Right renal cortex interstitium (tissue), 3 donors: Measurements from ENCODE around the gene PXDC1. TPM values are rescaled to one million over a fixed set of nuclear protein-coding genes. Genes with fewer than 3 reads are reported as not detected.

Experiments
- DNase-seq, 3 donors: peaks; one replicate each; pipeline ENCODE4 v3.0.0-alpha.2; 2013; ENCODE audit warnings: low read depth in 3 of 3, low spot score in 2 of 3
- polyA plus RNA-seq, 3 donors: library from polyadenylated mRNA; unstranded; fragments of 120-200 nt; gene quantifications; one replicate each; pipeline ENCODE4 v1.2.1, GENCODE V29; 2013; ENCODE audit not compliant: insufficient read length in 3 of 3

PXDC1 gene, protein sequence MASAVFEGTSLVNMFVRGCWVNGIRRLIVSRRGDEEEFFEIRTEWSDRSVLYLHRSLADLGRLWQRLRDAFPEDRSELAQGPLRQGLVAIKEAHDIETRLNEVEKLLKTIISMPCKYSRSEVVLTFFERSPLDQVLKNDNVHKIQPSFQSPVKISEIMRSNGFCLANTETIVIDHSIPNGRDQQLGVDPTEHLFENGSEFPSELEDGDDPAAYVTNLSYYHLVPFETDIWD
- 10 to 100 TPM; 17.5 to 20.4 (median 19.3) TPM for polyA plus RNA-seq

DNA sequence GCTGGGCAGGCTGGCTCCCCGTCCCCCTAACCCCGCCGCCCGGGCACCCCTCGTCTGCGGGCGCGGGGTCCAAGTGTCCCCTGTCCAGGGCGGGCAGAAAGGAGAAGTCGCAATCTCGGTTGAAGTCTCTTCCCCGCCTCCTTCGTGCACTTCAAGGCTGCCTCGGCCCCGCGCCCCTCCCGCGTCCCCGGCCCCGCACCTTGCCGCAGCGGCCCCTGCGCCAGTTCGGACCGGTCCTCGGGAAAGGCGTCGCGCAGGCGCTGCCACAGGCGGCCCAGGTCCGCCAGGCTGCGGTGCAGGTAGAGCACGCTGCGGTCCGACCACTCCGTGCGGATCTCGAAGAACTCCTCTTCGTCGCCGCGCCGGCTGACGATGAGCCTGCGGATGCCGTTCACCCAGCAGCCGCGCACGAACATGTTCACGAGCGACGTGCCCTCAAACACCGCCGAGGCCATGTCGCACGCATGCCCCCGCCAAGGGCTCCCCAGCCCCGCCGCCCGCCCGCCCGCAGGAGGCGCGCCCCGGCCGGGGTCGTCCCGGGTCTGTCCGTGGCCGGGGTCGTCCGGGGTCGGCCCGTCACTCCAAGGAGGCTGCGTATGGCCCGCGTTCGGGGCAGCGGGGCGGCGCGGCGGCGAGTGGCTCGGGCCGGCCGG, at the start of gene PXDC1:
Gene PXDC1, minus strand, starts transcription at position 637 of the 653 bp plus-strand sequence. Its CDS starts 182 bp downstream, at position 455.
- DNase-seq, result no peak

DNA sequence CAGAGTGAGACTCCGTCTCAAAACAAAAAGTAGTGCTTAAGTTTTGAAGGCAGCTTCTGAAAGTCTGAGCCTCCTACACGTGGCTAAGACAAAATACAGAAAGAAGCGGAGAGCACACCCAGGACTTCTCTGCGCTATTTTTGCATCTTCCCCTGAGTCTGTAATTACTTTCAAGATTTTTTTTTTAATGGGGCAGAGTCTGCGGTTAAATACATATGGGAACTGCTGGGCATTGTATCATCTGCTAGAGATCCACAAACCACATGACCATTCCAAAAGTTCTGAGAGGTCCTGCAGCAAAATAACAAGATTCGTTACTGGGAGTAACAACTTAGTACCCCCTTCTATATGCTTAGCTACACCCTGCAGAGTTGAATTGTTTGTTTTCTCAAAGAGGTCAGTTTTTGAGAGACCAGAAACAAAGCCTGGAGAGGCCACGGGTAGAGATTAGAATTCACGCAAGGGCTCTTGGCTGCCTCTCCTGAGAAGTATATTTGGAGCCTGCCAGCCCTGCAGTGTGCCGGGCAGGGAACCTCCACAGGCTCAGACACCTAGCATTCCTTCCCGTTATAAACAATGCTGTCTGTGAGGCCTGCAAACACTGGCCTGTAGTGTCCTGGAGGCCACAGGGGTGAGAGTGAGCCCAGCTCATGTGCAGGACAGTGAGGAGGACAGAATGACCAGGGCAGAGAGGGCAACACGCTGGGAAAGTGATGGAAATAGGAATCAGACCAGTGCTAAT, 49.5 kb upstream of the PXDC1 start:
- DNase-seq, result no peak

DNA sequence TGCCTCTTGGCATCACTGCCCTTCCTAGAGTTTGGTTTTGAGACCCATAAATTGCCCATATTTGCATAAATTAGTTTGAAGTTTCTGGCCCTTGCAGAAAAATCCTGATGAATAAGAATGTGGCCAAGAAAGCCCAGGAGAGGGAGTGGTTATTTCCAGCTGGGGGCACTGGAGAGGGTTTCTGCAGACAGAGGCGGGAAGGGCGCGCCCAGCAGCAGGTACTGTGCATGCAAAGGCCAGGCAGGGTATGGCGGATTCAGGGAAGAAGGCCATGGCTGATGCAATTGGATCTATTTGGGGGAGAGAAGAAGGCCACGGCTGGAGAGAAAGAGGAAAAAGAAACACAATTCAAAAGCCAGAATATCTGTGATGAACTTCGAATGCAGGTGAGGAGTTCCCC, 48.2 kb upstream of the PXDC1 start:
- no peak for DNase-seq

DNA sequence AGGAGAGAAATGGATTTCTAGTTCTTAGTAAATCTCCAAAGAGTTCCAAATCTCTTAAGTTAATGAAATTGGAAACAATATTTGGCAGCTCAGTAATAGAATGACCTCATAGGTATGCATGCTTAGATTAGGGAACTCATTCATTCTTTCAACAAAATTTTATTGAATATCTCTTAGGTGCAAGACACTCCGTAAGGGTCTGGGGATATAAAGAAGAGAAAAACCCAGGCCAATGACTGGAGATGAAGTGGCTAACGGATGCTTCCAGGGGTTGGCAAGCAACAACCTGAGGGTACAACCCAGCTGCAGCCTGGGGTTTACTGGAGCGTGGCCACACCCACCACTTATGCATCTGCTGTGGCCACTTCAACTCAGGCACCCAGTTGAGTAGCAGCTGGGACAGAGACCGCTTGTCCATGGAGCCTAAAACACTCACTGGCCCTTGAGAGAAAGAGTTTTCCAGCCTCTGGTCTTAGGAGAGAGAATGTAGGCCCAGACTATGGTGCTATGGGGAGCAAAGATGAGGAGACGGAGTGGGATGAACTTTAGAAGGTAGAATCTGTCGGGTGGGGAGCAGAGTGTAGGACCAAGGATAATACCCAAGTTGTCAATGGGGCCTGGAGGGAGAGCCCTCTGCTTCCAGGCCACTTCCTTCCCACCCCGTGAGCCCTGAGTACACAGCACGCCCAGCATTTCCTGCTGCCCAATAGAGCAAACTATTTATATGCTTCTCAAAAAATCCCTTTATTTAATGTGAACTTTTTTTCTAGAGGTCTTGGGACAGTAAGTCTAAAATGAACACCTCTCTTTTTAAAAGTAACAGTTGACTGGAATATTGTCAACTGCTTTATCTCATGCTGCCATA, 46.8 kb upstream of the PXDC1 start:
- no peak for DNase-seq

DNA sequence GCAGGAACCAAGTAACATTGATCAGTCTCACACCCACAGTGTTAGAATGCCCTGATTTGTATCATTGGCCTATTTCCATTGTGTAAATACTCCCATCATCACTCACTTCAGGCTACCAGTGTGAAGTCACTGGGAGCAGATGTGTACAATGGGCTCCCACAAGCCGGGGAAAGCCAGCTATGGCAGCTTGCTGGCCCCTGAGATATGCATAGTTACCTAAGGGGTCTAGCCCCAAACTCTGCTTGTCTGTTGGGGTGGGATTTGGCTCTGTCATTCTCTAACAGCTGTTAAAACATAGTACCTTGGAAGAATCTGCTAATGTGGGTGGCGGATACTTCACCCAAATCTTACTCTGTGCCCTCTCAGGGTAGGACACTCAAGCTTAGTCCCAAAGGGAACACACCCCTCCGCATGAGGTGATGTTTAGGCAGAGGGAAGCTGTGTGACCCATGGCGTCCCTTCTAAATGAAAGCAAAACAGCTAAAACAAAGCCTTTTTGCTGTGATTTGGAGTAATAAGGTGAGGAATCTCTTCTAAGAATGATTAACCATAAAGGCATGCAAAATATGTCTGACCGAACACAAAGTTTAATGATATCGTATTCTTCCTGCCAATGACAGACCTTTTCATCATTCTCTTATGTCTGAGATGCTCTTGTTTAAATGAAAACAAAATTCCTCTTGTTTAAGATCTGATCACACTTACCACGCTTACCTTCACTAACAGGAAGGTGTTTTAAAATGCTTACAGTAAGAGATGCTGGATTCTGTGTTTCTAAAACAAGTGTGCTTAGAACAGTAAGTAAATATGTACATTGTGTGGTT, 45.9 kb upstream of the PXDC1 start:
- DNase-seq, result no peak

DNA sequence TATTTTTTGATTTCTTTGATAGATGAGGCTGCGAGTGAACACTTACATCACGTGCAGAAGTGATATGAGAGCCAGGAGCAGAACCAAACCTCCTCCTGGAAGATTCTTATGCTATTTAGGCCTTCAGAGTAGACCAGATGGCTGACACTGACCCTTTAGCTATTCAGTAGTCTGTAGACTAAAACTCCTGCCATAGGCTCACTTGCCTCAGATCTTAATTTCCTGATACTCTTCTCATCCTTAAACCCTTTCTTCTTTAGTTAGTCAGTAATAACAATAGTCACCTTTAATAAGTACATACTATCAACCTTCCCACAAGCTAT, 45.2 kb upstream of the PXDC1 start:
- DNase-seq, result no peak

DNA sequence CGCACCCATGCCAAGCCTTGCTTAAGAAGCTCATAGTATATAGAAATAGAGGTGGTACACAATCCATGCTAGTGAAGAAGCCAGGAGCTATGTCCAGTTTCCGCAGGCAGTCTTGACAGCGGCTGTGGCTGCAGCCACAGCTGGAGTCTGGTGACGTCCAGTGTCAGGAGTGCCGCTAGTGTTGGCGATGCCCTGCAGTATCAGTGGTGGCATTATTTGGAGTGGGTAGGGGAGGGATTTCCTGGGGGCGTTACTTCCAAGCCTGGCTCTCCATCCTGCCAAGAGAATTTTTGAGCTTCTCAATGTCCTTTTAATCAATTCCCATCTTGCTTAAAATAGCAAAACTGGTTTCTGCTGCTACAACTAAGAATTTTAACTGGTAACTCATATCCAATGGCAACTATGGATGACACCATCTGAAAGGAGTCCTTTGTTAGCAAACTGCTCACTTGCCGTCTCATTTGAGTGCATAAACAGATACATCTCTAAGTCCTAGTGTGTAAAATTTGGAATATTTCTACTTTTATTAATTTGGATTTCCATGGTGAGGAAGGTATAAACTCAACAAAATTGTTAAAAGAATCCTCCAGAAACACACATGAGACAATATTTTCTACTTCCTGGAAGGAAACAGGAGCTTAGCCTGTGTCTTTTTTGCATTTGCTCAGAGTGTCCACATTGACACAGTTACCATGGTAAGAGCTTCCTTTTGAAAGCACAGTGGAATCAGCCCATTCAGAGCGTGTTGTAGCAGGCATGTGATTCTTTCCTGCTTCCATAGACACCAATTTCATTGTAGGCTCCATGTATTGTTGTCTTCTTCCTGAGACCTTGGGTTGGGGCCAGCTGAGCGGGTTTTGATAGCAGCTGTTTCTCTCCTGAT, 44.6 kb upstream of the PXDC1 start:
- DNase-seq, result no peak

DNA sequence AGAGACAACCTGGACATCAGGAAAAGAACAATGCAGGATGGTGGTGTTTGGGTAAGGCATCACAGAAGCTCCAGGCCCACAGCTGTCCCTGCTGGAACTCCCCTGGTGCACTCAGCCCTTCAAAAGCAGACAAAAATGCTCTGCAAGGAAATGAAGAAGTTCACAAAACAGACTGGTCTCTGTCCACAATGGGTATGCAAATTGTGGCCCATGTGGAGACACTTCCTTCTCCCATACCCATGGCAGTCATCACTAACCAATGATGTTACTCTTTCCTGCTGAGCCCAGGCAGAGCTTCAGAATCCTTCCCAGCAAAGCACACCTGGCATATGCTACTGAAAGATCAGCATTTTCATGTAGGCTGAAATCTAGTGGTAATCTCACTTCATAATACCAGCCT, 42.6 kb upstream of the PXDC1 start:
- DNase-seq, result no peak

DNA sequence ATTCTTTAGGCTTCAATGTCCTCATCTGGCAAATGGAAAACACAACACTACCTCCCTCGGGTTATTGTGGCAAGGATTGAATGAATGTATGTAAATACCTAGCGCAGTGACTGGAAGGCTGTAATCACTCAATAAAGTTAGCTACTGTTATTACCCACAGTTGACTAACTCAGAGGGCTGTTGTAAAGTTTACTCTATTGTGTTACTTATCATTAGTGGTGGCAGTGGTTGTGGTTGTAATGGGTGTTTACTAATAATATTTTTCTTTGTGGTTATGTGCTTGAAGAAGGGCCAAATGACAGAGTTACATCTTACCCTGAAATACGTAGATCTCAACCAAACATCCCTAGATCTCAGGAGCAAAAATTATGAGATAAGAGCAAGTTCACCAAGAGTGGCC, 42.0 kb upstream of the PXDC1 start:
- DNase-seq, result no peak

DNA sequence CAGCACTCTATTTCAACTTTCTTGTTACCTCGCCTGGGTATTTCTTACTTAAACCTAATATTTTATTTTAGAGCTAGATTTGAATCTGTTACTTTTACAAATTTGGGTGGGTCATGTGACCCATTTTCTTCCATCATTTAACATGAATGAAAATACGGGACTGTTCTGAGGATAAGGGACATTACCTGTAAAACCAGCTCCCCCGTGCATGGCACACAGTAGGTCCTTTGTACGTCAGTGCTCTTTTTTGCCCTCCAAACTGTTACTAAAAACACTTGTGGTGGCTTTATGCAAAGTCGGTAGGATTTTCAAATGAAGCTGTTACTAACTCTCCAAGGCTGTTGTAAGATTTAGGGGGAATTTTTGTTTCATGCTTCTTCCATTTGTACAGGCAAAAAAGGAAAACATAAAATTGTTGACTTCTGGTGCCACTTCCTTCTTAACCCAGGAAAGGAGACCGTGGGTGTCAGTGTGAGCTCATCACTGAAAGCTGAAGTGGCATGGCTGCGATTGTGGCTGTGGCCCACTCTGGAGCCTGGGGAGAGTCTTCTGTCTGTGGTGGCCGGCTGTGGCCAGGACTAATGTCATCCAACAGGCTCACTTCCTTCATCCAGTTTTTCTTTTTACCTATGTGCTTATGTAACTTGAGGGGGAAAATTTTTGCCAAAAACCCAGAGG, 40.2 kb upstream of the PXDC1 start:
- DNase-seq, result no peak

DNA sequence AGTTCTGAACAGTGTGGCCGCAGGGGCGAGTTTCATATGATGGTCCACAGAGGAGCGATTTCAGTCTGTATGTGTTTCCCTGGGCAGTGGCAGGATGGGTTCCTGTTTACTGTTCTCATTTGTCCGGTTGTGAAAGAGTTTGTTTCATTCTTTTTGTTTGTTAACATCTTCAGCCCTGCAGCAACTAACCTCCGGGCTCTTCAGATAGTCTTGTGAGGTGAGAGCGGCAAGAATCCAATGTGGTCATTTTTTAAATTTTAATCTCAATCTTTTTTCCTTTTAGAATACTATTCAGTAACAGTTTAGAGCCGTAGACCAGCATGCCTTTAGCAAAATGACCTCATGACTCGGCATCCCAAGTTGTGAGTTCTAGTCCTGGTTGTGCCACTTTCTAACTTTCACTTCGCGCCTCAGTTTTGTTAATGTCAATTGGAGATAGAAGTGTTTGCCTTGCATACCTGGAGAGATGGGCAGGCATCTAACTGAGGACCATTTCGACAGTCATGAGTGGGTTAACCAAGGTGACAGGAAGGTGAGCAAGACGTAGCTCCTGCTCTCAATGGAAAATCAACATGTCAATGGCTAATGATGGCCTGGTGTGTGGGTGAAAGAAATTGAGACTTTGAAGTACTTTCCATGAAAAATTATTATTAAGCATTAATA, 38.5 kb upstream of the PXDC1 start:
- no peak for DNase-seq

DNA sequence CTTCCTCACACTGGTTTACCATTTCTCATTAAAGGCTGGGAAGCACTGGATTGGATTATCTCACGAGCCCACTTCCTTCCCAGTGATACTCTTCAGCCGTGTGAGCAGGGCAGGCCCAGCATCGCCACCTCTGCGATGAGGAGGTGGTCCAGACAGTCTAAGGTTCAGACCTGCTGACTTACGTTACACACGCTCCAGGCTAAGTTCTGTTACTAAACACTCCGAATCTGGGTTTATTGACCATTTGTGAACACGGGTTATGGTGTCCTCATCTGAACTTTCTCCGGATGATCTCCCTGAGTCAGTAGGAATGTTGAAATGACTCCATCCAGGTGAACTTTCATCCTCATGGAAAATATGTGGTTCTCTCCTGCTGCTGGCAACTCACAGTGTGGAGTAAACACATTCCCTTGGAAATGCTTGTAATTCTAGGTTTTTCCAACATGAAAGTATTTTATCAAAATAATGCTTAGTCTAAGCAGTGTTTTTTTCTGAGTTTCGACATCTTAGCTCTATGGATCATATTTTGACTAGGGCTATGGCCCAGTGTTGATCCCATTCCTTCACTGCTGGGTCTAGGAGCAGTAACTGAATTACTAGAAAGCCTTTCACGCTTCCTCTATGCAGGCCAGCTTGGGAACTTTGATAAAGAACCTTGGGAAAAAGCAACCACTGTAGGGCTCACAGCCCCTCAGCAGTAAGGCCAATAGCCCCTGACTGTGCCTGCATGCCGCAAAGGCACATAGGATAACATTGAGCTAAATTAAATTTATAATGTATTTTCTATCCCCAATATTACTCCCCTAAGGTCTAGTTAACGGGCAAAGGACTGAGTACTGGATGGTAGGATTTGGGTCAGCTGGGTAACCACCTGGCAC, 37.7 kb upstream of the PXDC1 start:
- no peak for DNase-seq

DNA sequence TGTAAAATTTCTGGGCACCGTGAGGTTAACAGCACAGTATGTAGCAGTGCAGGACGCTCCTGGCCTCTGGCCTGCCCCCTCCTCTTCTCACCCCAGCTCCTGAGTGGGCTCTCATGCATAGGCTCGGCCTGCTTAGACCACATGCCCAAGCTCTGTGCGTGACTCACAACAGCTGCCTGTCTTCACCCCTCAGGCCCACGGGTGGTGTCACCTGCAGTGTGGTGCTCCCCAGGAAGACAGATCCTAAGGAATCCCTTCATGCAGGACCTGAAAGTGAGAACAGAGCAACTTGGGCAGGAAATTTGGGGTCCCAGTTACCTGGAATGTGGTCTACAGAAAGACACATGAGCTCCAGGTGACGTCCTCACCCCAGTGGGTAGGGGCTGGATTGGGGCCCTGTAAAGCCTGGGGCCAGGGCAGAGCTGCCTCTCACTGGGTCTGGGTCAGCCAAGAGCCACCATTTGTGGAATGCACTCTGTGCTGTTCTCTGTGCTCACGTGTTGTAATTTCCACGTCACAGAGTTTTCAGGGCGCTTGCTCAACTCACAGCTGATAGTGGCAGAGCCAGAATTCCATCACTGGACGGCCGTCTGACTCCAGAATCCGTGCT, 37.0 kb upstream of the PXDC1 start:
- no peak for DNase-seq

DNA sequence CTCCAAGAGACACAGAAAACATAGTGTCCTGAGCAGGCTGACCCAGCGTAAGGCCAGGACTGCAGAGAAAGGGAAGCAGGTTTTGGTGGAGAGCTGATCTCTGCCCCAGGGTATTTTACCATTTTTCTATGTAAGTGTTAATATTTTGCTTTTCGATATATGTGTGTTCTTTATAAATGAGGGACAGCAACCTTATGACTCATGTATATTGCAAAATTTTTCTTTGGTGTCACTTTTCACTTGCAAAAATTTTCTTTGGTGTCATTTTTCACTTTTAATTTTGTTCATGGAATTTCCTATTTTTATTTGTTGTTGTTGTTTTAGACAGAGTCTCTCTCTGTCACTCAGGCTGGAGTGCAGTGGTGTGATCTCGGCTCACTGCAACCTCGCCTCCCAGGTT, 34.6 kb upstream of the PXDC1 start:
- no peak for DNase-seq

DNA sequence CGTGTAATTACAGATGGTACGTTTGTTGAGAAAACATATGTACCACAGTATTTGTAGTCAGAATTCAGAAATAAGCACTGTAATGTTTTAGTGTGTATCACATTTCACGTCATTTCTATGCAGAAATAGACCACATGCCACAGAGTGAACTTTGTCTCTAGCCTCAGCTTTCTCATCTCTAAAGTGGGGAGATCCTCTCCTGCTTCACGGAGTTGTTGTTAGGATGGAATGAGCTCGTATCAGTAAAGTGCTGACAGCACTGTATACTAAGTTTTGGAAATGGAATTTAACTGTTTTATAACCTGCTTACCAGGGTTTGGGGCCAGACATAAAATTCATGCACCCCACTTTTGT, 34.2 kb upstream of the PXDC1 start:
- DNase-seq, result no peak

DNA sequence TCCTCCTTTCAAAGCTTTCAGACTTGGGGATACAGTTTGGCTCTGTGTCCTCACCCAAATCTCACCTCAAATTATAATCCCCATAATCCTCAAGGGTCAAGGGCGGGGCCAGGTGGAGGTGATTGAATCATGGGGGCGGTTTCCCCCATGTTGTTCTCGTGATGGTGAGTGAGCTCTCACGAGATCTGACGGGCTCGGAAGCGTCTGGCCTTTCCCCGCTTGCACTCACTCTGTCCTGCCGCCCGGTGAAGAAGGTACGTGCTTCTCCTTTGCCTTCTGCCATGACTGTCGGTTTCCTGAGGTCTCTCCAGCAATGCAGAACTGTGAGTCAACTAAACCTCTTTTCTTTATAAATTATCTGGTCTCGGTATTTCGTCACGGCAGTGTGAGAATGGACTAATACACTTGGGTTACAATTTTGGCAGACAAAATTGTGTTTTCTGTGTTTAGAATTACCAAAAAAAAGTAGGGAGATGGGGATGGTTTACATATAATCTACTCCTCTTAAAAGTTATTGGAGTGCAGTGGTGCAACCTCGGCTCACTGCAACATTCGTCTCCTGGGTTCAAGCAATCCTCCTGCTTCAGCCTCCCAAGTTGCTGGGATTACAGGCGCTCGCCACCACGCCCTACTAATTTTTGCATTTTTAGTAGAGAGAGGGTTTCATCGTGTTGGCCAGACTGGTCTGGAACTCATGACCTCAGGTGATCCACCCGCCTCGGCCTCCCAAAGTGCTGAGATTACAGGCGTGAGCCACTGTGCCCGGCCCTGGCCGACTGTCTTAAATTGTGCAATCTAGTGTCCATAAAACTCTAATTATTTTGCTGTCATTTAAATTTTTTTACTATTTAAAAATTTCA, 33.6 kb upstream of the PXDC1 start:
- no peak for DNase-seq
